ENCODE data around the gene MAPK7. TPM values are rescaled to one million over a fixed set of nuclear protein-coding genes. Genes with fewer than 3 reads are reported as not detected.

The MAPK7 gene
- total RNA-seq, 2 donors from 2014 or later, result 49.2 to 51.2 TPM

GRCh38 chr17:19404264-19404663, 26.0 kb downstream of the MAPK7 start:
- peaks cover 0 to 7% of the 10 kb centered on the region in 2 donors for H3K4me1 ChIP-seq (ENCODE audit: control insufficient read depth in 1 of 2, low read depth in 2 of 2)
- no peak for DNase-seq (ENCODE audit: low spot score)
- no peak overlapping the region for H3K4me3 ChIP-seq
- no peaks in the 10 kb centered on the region for H3K36me3 ChIP-seq
- TF ChIP-seq, protein P1, sequence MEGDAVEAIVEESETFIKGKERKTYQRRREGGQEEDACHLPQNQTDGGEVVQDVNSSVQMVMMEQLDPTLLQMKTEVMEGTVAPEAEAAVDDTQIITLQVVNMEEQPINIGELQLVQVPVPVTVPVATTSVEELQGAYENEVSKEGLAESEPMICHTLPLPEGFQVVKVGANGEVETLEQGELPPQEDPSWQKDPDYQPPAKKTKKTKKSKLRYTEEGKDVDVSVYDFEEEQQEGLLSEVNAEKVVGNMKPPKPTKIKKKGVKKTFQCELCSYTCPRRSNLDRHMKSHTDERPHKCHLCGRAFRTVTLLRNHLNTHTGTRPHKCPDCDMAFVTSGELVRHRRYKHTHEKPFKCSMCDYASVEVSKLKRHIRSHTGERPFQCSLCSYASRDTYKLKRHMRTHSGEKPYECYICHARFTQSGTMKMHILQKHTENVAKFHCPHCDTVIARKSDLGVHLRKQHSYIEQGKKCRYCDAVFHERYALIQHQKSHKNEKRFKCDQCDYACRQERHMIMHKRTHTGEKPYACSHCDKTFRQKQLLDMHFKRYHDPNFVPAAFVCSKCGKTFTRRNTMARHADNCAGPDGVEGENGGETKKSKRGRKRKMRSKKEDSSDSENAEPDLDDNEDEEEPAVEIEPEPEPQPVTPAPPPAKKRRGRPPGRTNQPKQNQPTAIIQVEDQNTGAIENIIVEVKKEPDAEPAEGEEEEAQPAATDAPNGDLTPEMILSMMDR (IDR thresholded peaks at IDR 0.05), result no peak
- no peaks in the 10 kb centered on the region for H3K27me3 ChIP-seq (replicated peaks; ENCODE audit: insufficient read depth)
- H3K9me3 ChIP-seq, result no peaks in the 10 kb centered on the region
- ATAC-seq (ENCODE audit: insufficient number of reproducible peaks, low FRiP score, low read depth), result no peak
- no peak overlapping the region for H3K27ac ChIP-seq

DNA sequence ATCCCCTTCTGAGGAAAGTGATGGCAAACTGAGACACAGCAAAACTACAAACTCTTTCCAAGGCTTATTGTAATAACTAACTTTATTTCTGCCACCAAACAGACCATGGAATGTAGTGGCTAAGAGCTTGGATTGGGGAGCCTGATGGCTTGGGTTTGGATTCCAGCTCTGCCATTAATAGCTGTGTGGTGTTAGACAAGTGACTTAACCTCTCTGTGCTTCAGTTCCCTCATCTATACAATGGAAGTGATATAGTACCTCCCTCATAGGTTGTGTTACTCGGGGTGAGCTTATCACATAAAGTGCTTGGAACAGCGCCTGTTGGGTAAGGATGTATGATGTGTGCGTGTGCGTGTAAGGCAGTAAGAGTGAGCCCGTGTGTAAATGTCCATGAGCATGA, 26.8 kb downstream of the MAPK7 start:
- no peaks in the 10 kb centered on the region for H3K36me3 ChIP-seq
- H3K4me1 ChIP-seq (ENCODE audit: control insufficient read depth in 1 of 2, low read depth in 2 of 2), result no peaks in the 10 kb centered on the region
- ATAC-seq (ENCODE audit: insufficient number of reproducible peaks, low FRiP score, low read depth) (no peak), DNase-seq (ENCODE audit: low spot score) (no peak)
- no peak overlapping the region for H3K27ac ChIP-seq
- H3K9me3 ChIP-seq, result no peaks in the 10 kb centered on the region
- no peak overlapping the region for H3K4me3 ChIP-seq
- no peaks in the 10 kb centered on the region for H3K27me3 ChIP-seq (replicated peaks; ENCODE audit: insufficient read depth)
- TF ChIP-seq, protein P1 (IDR thresholded peaks at IDR 0.05), result no peak

DNA sequence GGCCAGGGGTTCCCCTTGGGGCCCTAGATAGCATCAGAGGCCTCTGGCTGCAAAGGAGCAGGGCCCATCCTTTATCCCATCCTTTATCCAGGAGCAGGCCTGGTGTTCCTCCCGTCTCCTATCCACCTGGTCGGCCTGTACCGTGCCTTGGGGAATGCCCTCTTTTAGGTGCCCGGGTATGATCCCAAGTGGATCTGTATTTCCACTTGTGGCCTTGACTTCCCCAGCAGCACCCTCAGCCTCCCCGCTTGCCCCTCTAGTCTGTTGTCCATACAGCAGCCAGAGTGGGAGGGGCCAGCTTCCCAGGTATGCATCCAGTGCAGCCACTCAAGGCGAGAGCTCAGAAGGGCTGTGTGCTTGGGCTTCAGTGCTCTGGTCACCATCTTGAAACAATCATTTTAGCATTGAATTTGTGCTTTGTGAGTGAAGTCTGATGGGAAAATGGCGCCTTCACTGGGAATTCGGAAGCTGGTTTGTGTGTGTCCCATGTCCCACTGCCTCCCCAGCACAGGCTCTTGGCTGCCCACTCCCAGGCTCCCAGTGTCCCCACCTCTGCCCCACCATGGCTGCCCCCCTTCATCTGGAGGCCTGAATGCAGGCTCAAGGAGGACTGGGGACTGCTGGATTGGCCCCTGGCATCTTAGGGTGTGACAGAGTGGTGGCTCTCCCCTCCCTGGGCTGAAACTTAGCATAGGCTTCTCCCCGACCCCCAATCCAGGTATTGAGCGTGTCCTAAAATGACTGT, 29.5 kb downstream of the MAPK7 start:
- no peaks in the 10 kb centered on the region for H3K36me3 ChIP-seq
- no peaks in the 10 kb centered on the region for H3K27me3 ChIP-seq (replicated peaks; ENCODE audit: insufficient read depth)
- peaks cover 0 to 13% of the 10 kb centered on the region in 2 donors for H3K4me1 ChIP-seq (ENCODE audit: control insufficient read depth in 1 of 2, low read depth in 2 of 2)
- no peak overlapping the region for H3K4me3 ChIP-seq
- H3K27ac ChIP-seq, result no peak overlapping the region
- ATAC-seq (ENCODE audit: insufficient number of reproducible peaks, low FRiP score, low read depth), result no peak
- no peak for DNase-seq (ENCODE audit: low spot score)
- TF ChIP-seq, protein P1 (IDR thresholded peaks at IDR 0.05), result no peak
- no peaks in the 10 kb centered on the region for H3K9me3 ChIP-seq

DNA sequence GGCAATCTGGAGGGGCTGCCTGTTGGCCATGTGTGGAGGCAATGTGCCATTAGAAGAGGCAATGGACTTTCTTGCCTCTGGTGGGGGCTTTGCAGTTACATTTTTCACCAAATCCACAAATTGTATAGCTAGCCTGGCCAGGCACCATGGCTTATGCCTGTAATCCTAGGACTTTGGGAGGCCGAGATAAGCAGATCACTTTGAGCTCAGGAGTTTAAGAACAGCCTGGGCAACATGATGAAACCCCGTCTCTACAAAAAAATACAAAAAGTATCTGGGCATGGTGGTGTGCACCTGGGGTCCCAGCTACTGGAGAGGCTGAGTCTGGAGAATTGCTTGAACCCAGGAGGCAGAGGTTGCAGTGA, 30.0 kb downstream of the MAPK7 start:
- H3K36me3 ChIP-seq, result no peaks in the 10 kb centered on the region
- H3K27ac ChIP-seq, result no peak overlapping the region
- H3K27me3 ChIP-seq (replicated peaks; ENCODE audit: insufficient read depth), result no peaks in the 10 kb centered on the region
- H3K9me3 ChIP-seq, result no peaks in the 10 kb centered on the region
- ATAC-seq (ENCODE audit: insufficient number of reproducible peaks, low FRiP score, low read depth) (no peak), DNase-seq (ENCODE audit: low spot score) (no peak)
- H3K4me3 ChIP-seq, result no peak overlapping the region
- TF ChIP-seq, protein P1 (IDR thresholded peaks at IDR 0.05), result no peak
- peaks cover 0 to 13% of the 10 kb centered on the region in 2 donors for H3K4me1 ChIP-seq (ENCODE audit: control insufficient read depth in 1 of 2, low read depth in 2 of 2)

DNA sequence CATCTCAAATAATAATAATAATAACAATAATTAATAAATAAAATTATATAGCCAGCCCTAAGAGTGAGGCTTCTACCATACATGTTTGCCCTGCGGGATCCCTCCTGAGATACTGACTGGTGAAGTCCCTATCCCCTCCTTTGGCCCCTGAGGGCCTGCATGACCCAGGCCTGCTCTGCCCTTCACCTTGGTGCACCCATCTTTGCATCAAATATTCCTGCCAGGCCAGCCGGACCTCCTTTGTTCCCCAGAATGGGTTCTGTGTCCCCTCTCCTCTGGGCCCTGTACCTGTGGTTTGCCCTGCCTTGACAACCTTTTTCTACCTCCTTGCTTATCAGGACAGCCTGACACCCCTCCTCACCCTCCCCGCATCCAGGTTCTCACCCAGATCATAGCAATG, 30.8 kb downstream of the MAPK7 start:
- DNase-seq (ENCODE audit: low spot score) (no peak), ATAC-seq (ENCODE audit: insufficient number of reproducible peaks, low FRiP score, low read depth) (no peak)
- H3K27me3 ChIP-seq (replicated peaks; ENCODE audit: insufficient read depth), result no peaks in the 10 kb centered on the region
- no peak overlapping the region for H3K27ac ChIP-seq
- no peaks in the 10 kb centered on the region for H3K9me3 ChIP-seq
- no peaks in the 10 kb centered on the region for H3K36me3 ChIP-seq
- TF ChIP-seq, protein P1 (IDR thresholded peaks at IDR 0.05), result no peak
- H3K4me3 ChIP-seq, result no peak overlapping the region
- peaks cover 0 to 13% of the 10 kb centered on the region in 2 donors for H3K4me1 ChIP-seq (ENCODE audit: control insufficient read depth in 1 of 2, low read depth in 2 of 2)
